GM12892 (cell line): Measurements from ENCODE around the gene RXRB.
A peak's percentile ranks its signal among the peaks of the same experiment; 100 is the strongest.

Source experiments
- DNase-seq: peaks from one replicate; pipeline ENCODE4 v3.0.0; 2011; ENCODE audit not compliant: insufficient read length
- FAIRE-seq: peaks from 2 replicates; lab custom pipeline; 2011; peaks lifted over from hg19 to GRCh38; lab: Jason Lieb, UNC
- POLR2A ChIP-seq: IDR thresholded peaks from 2 replicates; pipeline ENCODE4 v1.6.1; 2011; ENCODE audit warnings: low read depth, low read length, control low read depth
- POLR2AphosphoS5 ChIP-seq: IDR thresholded peaks from 2 replicates; pipeline ENCODE4 v1.6.1; 2011; ENCODE audit warnings: low read depth, low read length, control low read depth
- TAF1 ChIP-seq: IDR thresholded peaks from 2 replicates; pipeline ENCODE4 v1.6.1; 2011; ENCODE audit warnings: low read depth, mild to moderate bottlenecking, control low read depth, low read length, borderline replicate concordance

RXRB gene

DNA sequence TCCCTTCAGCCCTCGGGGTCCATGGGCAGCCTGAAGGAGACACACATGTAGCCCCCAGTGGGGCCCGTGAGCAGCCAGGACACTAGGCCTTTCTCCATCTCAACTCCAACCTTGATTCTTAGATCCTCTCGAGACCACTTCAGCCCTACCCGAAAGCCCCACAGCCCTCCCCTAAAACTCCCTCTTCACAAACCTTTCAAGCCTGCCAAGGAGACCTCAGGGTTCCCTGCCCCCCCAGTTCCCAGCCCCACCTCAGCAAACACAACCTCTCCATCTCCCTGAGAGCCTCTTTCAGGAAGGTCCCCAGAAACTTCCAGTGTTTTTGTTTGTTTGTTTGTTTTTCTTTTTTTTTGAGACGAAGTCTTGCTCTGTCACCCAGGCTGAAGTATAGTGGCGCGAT, 19.3 kb downstream of the RXRB start:
- FAIRE-seq (no peak), DNase-seq (no peak)
- no peak for TF ChIP-seq POLR2AphosphoS5
- no peak for TF ChIP-seq POLR2A
- TF ChIP-seq TAF1 = no peak

DNA sequence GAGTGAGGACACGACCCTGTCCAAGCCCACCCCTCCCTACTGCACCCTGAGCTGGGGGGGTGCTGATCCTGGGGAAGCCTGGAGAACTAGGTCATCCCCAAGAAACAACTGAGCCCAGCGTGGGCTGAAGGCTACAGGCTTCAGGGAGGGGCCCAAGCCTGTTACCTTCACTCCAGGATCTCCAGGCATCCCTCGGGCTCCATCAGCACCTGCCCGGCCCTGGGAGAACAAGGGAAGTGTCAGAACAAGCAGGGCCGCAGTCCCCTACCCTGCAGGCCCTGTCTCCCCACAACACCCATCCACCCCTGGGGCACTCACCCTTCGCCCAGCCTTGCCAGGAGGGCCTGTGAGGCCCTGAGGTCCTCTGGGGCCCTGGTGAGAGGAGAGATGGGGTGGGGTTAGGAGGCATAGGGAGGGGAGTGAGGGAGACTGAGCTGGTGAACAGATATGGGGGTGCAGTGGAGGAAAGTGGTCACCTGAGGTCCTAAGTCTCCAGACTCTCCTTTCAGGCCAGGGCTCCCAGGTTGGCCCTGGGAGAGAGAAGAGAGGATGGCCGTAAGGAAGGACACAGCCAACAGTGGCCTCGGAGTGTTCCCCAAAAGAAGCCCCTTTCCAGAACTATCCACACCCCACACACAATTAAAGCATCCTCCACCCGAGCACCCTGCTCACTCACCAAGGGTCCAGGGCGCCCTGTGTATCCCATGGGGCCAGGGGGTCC, 21.6 kb downstream of the RXRB start:
- FAIRE-seq (no peak), DNase-seq (no peak)
- no peak for TF ChIP-seq TAF1

DNA sequence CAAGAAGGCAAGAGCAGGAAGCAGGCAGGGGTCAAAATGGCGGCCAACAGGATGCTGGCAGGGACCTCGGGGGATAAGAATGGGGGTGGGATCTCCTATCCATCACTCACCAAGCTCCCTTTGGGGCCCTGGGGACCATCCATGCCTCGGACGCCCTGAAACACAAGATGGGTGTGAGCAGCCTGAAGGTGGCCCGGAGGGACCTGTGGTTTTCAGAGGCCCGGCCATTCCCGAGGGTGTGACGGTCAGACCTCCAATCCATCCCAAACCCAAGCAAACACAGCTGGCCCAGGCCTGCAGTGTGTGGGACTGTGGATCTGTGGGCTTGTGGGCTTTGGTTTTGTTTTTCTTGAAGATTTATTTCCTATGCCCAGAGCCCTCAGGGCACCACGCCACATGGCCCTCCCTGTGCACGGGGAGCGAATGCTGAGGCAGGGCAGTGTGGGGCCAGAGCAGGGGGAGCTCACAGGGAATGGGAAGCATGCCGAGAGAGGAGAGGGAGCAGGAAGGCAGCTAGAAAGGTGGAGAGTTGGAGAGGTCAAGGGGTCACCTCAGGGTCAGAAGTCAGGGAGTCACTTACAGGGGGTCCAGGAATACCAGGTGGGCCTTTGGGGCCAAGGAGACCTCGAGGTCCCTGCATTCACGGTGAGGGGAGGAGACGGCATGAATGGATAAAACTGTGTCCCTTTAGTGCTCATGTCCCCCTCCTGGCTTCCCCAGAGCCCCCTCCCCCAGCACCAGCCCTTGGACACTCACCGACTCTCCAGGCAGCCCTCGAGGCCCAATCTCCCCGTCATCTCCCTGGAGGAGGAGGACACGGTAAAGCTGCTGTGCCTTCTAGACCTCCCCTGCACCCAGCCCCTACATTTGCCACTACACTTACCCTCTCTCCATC, 22.7 kb downstream of the RXRB start:
- no peak for TF ChIP-seq TAF1
- TF ChIP-seq POLR2AphosphoS5 = no peak
- no peak for TF ChIP-seq POLR2A
- no peak for FAIRE-seq
- no peak for DNase-seq

DNA sequence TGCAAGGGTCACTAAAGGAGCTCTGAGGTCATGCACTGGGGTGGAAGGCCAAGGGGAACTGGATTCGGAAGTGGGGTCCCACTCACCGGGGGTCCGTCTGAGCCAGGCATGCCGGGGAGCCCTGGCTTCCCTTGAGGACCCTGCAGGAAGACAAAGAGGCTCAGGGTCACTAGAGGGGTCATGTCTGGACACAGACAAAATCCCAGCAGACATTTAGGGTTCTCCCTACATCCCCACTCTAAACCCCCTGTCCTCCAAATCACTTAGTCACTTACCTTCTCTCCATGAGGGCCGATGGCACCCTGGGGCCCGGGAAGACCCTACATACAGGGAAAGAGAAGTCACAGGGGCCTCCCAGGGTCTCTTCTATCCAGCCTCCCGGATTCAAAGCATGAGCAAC, 23.6 kb downstream of the RXRB start:
- no peak for FAIRE-seq
- DNase-seq = no peak
- TF ChIP-seq POLR2AphosphoS5 (no peak), POLR2A (no peak), TAF1 (no peak)

DNA sequence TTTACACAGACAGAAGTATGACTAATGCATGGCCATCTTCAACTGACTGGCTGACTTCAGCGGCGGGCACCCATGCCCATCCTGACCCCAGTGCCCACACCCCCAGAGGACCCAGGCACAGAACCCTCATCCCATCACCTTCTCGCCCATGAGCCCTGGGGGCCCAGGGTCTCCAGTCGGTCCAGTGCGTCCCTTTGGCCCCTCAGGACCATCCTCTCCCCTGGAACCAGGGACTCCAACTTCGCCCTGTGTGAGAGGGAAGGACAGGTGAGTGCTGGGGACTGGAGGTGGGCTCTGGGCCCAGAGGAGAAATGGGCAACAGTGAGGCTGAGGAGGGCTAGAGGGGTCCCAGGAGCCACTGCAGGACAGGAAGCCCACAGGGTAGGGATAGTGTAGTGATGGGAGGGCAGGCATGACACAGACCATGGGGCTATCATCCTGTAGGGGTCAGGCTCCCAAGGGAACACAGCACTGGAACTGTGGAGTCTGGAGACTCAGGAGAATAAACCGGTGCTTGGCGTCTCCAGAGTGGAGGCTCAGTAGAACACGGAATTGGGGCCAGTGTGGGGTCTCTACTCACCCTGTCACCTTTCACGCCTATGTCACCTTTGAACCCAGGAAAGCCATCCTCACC, 24.9 kb downstream of the RXRB start:
- no peak for DNase-seq
- TF ChIP-seq TAF1 = no peak
- FAIRE-seq = no peak

DNA sequence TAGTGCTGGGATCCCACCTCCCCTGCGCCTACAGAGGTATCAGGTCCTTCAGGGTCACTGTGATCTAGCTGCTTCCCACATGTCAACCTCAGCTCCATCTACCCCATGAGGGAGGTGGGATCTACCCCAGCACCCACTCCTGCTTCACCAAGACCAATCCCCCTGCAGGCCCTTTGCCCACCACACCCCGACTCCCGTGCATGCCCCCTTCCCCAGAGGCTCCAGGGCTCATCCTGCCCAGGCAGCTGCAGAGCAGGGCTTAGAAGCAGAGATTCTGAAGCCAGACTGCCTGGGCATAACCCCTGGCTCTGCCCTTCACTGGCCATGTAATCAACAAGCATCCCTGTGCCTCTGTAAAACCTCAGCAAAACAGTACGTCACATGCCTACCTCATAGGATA, 25.7 kb downstream of the RXRB start:
- TF ChIP-seq TAF1 (no peak), POLR2A (no peak), POLR2AphosphoS5 (no peak)
- no peak for FAIRE-seq
- DNase-seq = no peak

DNA sequence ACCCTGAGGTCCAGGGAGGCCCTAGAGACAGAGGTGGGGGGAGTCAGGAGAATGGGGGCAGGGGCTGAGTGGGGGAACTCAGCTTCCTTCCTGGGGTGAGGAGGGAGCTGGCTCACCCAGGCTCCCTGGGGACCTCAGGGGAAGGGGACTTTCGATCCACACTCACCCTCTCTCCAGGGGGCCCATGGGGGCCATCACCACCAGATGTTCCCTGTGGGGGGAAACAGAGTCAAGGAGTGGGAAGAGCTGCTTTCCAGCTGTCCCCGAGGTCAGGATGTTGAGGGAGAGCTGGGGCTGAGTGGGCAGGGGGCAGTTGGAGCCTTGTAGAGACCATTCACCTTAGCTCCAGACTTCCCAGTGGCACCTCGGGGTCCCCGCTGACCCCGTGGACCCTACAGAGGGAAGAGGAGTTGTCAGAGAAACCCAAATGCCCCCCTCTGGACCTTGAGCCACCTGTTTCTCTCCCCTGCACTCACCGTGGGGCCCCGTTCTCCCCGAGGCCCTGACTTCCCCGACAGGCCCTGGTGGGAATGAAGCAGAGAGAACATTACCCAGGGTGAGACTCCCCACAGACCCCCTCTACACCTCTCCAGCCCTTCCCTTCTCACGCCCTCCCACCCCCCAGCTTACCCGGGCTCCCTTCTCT, 26.8 kb downstream of the RXRB start:
- no peak for TF ChIP-seq POLR2A
- no peak for TF ChIP-seq TAF1
- TF ChIP-seq POLR2AphosphoS5 = no peak
- no peak for FAIRE-seq
- DNase-seq = no peak

DNA sequence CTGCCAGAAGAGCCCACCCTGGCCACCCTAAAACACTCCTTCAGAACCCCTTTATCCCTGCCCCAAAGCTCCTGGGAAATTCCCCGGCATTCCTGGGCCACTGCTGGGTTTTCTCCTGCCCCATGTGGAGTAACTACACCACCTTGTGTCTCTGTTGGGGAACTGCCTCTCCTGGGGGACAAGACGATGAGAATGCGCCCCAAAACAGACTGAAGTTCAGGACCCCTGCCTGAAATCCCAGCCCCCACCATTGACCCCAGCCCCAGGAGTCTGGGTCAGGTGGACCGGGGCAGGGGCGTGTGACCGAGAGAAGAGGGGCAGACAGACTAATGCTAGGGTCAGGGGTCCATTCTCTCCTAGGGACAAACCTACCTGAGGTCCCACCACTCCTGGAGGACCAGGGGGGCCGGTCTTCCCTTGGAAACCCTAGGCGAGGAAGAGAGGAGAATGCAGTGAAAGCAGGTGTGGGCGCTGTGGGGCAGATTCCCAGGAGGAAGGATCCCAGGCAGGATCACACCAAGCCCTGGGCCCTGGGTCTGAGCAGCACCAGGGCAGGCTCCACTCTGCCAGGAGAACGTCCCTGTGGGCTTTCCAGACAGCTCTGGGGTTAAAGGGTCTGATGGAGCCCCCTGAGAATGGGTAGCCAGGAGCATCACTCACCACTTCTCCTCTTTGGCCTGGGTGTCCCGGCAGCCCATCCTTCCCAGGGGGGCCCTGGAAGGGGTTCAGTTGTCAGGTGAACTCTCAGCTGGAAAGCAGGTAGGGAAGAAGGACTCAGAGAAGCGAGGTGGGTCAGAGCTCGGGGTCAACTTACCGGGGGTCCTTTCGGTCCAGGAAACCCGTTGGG, 27.6 kb downstream of the RXRB start:
- DNase-seq (no peak), FAIRE-seq (peak; percentile 70)
- TF ChIP-seq POLR2A (no peak), TAF1 (no peak), POLR2AphosphoS5 (no peak)

DNA sequence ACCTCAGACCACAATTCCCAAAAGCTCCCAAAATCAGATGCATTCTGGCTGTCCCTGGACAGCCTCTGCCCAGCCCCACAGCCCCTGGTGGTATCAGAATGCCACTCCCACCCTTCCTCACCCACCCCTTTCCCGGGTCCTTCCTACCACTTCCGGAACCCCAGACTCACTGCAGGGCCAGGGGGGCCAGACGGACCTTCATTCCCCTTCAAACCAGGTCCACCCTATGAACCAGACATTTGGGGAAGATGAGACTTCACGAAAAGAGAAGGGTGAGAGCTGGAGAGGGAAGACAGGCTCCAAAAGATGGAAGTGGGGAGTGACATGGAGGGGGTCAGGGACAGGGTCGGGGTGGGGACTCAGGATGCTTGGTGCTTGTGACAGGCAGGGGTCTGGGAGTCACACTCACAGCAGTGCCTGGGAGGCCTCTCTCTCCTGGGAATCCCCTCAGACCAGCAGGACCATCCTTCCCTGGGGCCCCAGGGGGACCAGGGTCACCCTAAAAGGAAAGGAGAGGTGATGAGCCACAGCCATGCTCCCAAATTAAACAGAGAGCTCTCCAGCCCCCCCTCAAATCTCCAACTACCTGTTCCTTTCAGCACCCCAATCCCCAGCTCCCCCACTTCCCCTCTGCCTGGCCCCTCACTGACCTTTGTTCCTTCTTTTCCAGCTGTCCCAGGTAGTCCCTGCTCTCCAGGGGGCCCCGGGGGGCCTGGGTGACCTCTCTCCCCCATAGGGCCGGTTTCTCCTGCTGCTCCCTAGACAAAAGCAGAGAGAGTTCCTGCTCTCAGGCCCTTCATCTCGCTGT, 28.4 kb downstream of the RXRB start:
- FAIRE-seq (no peak), DNase-seq (no peak)
- TF ChIP-seq TAF1 (no peak), POLR2A (no peak), POLR2AphosphoS5 (no peak)
